Caco-2 (cell line): ENCODE data around the gene FAM151A. TPM values are rescaled to one million over a fixed set of nuclear protein-coding genes. Genes with fewer than 3 reads are reported as not detected.

Experiments used
- BruUV-seq: library from RNA; stranded (reverse); fragments of 400-500 nt; replicated peaks from 2 replicates; lab custom pipeline; 2021; lab: Mats Ljungman, UMichigan
- CTCF ChIA-PET: fragments of 300-600 bp; sonication (Branson Sonifier 250); formaldehyde crosslinking; loops from one replicate; lab custom pipeline; 2022; ENCODE audit warnings: antibody characterized with exemption; lab: Charles Lee
- POLR2A ChIA-PET: fragments of 300-600 bp; sonication (Branson Sonifier 250); formaldehyde crosslinking; loops from one replicate; lab custom pipeline; 2022; ENCODE audit warnings: antibody characterized with exemption; lab: Charles Lee
- DNase-seq, 2 experiments: peaks; one replicate each; pipeline versions ENCODE4 v3.0.0 to v3.0.0-alpha.2; 2020 to 2022
- H3K27me3 ChIP-seq: replicated peaks from 2 replicates; pipeline ENCODE4 v1.6.0; 2011; ENCODE audit warnings: low read length; ENCODE audit not compliant: control insufficient read depth, insufficient read depth
- H3K36me3 ChIP-seq: 2 replicates; pipeline ENCODE4 v1.5.1; 2011; ENCODE audit warnings: low read length; ENCODE audit not compliant: control insufficient read depth, insufficient read depth
- H3K4me1 ChIP-seq: fragments of 250-450 bp; sonication (Bioruptor Pico); 2 replicates; pipeline ENCODE4 v1.5.1; 2020; ENCODE audit warnings: mild to moderate bottlenecking
- H3K4me3 ChIP-seq: 2 replicates; pipeline ENCODE4 v1.5.1; 2011; ENCODE audit warnings: low read depth, mild to moderate bottlenecking, control low read depth, low read length
- H3K9me3 ChIP-seq: fragments of 250-450 bp; sonication (Bioruptor Pico); 2 replicates; pipeline ENCODE4 v1.5.1; 2020; ENCODE audit warnings: mild to moderate bottlenecking, moderate library complexity
- H3K27ac Mint-ChIP-seq: one replicate; pipeline ENCODE4 v1.8.0; 2022; ENCODE audit warnings: mixed read lengths; ENCODE audit not compliant: unreplicated experiment
- H3K27me3 Mint-ChIP-seq: one replicate; pipeline ENCODE4 v1.8.0; 2022; ENCODE audit warnings: mixed read lengths; ENCODE audit not compliant: insufficient read depth, unreplicated experiment
- H3K36me3 Mint-ChIP-seq: one replicate; pipeline ENCODE4 v1.8.0; 2022; ENCODE audit warnings: mild to moderate bottlenecking, mixed read lengths; ENCODE audit not compliant: insufficient read depth, unreplicated experiment
- H3K4me1 Mint-ChIP-seq: one replicate; pipeline ENCODE4 v1.8.0; 2022; ENCODE audit warnings: low read depth, mixed read lengths; ENCODE audit not compliant: unreplicated experiment
- H3K4me3 Mint-ChIP-seq: one replicate; pipeline ENCODE4 v1.8.0; 2022; ENCODE audit warnings: mild to moderate bottlenecking, moderate library complexity, mixed read lengths; ENCODE audit not compliant: unreplicated experiment
- H3K9me3 Mint-ChIP-seq: one replicate; pipeline ENCODE4 v1.8.0; 2022; ENCODE audit warnings: mixed read lengths; ENCODE audit not compliant: unreplicated experiment
- CTCF ChIP-seq, 2 experiments: fragments of 200-600 bp in 1 of 2; IDR thresholded peaks; 1 replicate in 1 of 2; 2 replicates in 1 of 2; pipeline versions ENCODE4 v1.5.1 to v1.8.0; 2011 to 2022; ENCODE audit warnings: antibody characterized with exemption in 1 of 2, control low read depth in 1 of 2, inconsistent platforms in 1 of 2, low read depth in 1 of 2, low read length in 1 of 2, mild to moderate bottlenecking in 1 of 2, moderate library complexity in 1 of 2; ENCODE audit not compliant: insufficient read depth in 1 of 2, severe bottlenecking in 1 of 2, unreplicated experiment in 1 of 2
- intact Hi-C: fragments of 100-400 bp; cut with micrococcal nuclease; formaldehyde crosslinking; loops from one replicate; pipeline ENCODE4 v1.10.0; 2022; ENCODE audit not compliant: unreplicated experiment
- total RNA-seq: library from RNA; stranded (reverse); gene quantifications from 2 replicates; pipeline ENCODE4 v1.2.3, GENCODE V29; 2022

FAM151A gene
- total RNA-seq, 1 experiment from 2014 or later = 22.3 TPM

GRCh38 chr1:54597455-54598030 lies 25.8 kb downstream of the FAM151A start:
- no peak overlapping the region for H3K4me3 Mint-ChIP-seq
- H3K27ac Mint-ChIP-seq = no peak overlapping the region
- H3K27me3 Mint-ChIP-seq = no peaks in the 10 kb centered on the region
- no TSS peak for BruUV-seq
- Histone ChIP-seq H3K4me3 (no peak overlapping the region), H3K27me3 (no peaks in the 10 kb centered on the region), H3K36me3 (no peaks in the 10 kb centered on the region), H3K9me3 (no peaks in the 10 kb centered on the region), H3K4me1 (no peaks in the 10 kb centered on the region)
- TF ChIP-seq CTCF (IDR thresholded peaks at IDR 0.05; ENCODE audit: insufficient read depth in 1 of 2, low read depth in 1 of 2, low read length in 1 of 2, severe bottlenecking in 1 of 2, unreplicated experiment in 1 of 2) = no peak
- DNase-seq = no peak
- ChIA-PET CTCF (no interaction called here), POLR2A (no interaction called here)
- H3K36me3 Mint-ChIP-seq = no peaks in the 10 kb centered on the region
- no peaks in the 10 kb centered on the region for H3K9me3 Mint-ChIP-seq
- no peaks in the 10 kb centered on the region for H3K4me1 Mint-ChIP-seq
- intact Hi-C loops = no loop called here

- Histone ChIP-seq H3K4me3 (no peak overlapping the region), H3K4me1 (no peaks in the 10 kb centered on the region), H3K36me3 (no peaks in the 10 kb centered on the region), H3K9me3 (no peaks in the 10 kb centered on the region), H3K27me3 (no peaks in the 10 kb centered on the region)
- H3K4me3 Mint-ChIP-seq = no peak overlapping the region
- no peak for TF ChIP-seq CTCF (IDR thresholded peaks at IDR 0.05; ENCODE audit: insufficient read depth in 1 of 2, low read depth in 1 of 2, low read length in 1 of 2, severe bottlenecking in 1 of 2, unreplicated experiment in 1 of 2)
- H3K27ac Mint-ChIP-seq = no peak overlapping the region
- DNase-seq = no peak
- no peaks in the 10 kb centered on the region for H3K9me3 Mint-ChIP-seq
- CTCF ChIA-PET = no interaction called here
- intact Hi-C loops = no loop called here
- POLR2A ChIA-PET = no interaction called here
- H3K27me3 Mint-ChIP-seq = no peaks in the 10 kb centered on the region
- H3K4me1 Mint-ChIP-seq = no peaks in the 10 kb centered on the region
- BruUV-seq = no TSS peak
- no peaks in the 10 kb centered on the region for H3K36me3 Mint-ChIP-seq
These were observed 26.6 kb downstream of the FAM151A start for GRCh38 chr1:54596756-54597155.

GRCh38 chr1:54595956-54596498 lies 27.3 kb downstream of the FAM151A start:
- no peaks in the 10 kb centered on the region for H3K36me3 ChIP-seq
- Mint-ChIP-seq H3K4me3 (no peak overlapping the region), H3K27me3 (no peaks in the 10 kb centered on the region), H3K36me3 (no peaks in the 10 kb centered on the region), H3K27ac (peak overlapping the region; percentile 45), H3K9me3 (no peaks in the 10 kb centered on the region), H3K4me1 (no peaks in the 10 kb centered on the region)
- no peak overlapping the region for H3K4me3 ChIP-seq
- ChIA-PET POLR2A (no interaction called here), CTCF (no interaction called here)
- no peaks in the 10 kb centered on the region for H3K27me3 ChIP-seq
- no TSS peak for BruUV-seq
- no peak for DNase-seq
- H3K4me1 ChIP-seq = no peaks in the 10 kb centered on the region
- no peak for TF ChIP-seq CTCF (IDR thresholded peaks at IDR 0.05; ENCODE audit: insufficient read depth in 1 of 2, low read depth in 1 of 2, low read length in 1 of 2, severe bottlenecking in 1 of 2, unreplicated experiment in 1 of 2)
- intact Hi-C loops = no loop called here
- no peaks in the 10 kb centered on the region for H3K9me3 ChIP-seq
